GM12878 (cell line): ENCODE results near the gene BCAN. TPM values are rescaled to one million over a fixed set of nuclear protein-coding genes. Genes with fewer than 3 reads are reported as not detected.
A peak's percentile ranks its signal among the peaks of the same experiment; 100 is the strongest.

Experiments used
- ATAC-seq: fragments of 200-7000 bp; cut with Tn5 transposase; 3 replicates; pipeline ENCODE4 v1.9.1; 2020; ENCODE audit warnings: mild to moderate bottlenecking, moderate library complexity
- Bru-seq: library from RNA; stranded (reverse); fragments of 400-500 nt; gene quantifications from one replicate; lab custom pipeline; 2021; lab: Mats Ljungman, UMichigan
- BruChase-seq, 2 experiments: library from RNA; stranded (reverse); fragments of 400-500 nt; gene quantifications; one replicate each; lab custom pipeline; 2021; lab: Mats Ljungman, UMichigan
- BruUV-seq: library from RNA; stranded (reverse); fragments of 400-500 nt; replicated peaks from 2 replicates; lab custom pipeline; 2021; lab: Mats Ljungman, UMichigan
- CTCF ChIA-PET: fragments of 300-600 bp; sonication (Branson Sonifier 250); formaldehyde crosslinking; extraction: SDS; loops from one replicate; lab custom pipeline; 2021; ENCODE audit warnings: inconsistent platforms; lab: Yijun Ruan, JAX
- POLR2A ChIA-PET: fragments of 350-600 bp; formaldehyde crosslinking; extraction: SDS; loops from one replicate; lab custom pipeline; 2021; ENCODE audit warnings: inconsistent platforms; lab: Charles Lee
- RAD21 ChIA-PET: fragments of 300-600 bp; sonication (Branson Sonifier 250); formaldehyde crosslinking; loops from one replicate; lab custom pipeline; 2023; ENCODE audit warnings: antibody characterized with exemption; ENCODE audit not compliant: unreplicated experiment; lab: Charles Lee
- SMC1A ChIA-PET: fragments of 300-600 bp; sonication (Branson Sonifier 250); formaldehyde crosslinking; loops from one replicate; lab custom pipeline; 2023; ENCODE audit not compliant: unreplicated experiment, uncharacterized antibody; lab: Charles Lee
- DNase-seq: peaks from one replicate; pipeline ENCODE4 v3.0.0-alpha.2; 2011; ENCODE audit warnings: low read depth, low spot score
- FAIRE-seq: peaks from 3 replicates; lab custom pipeline; 2011; peaks lifted over from hg19 to GRCh38; lab: Jason Lieb, UNC
- H2AFZ ChIP-seq: 2 replicates; pipeline ENCODE4 v1.6.0; 2011; ENCODE audit warnings: low read depth, low read length, control low read depth; ENCODE audit not compliant: control insufficient read depth
- H3K27ac ChIP-seq: 2 replicates; pipeline ENCODE4 v1.5.1; 2011; ENCODE audit warnings: control low read depth; ENCODE audit not compliant: control insufficient read depth, insufficient read depth
- H3K27me3 ChIP-seq, 2 experiments: replicated peaks in 1 of 2; 2 replicates each; pipeline versions ENCODE4 v1.6.0 to v1.6.1; 2011; ENCODE audit warnings: low read length in 1 of 2; ENCODE audit not compliant: control insufficient read depth in 2 of 2, insufficient read depth in 2 of 2
- H3K36me3 ChIP-seq, 2 experiments: 2 replicates each; pipeline ENCODE4 v1.5.1; 2011; ENCODE audit warnings: low read length in 1 of 2; ENCODE audit not compliant: control insufficient read depth in 2 of 2, insufficient read depth in 2 of 2
- H3K4me1 ChIP-seq: 2 replicates; pipeline ENCODE4 v1.6.1; 2011; ENCODE audit warnings: mild to moderate bottlenecking, low read length, moderate library complexity, mixed read lengths; ENCODE audit not compliant: control insufficient read depth, insufficient read depth
- H3K4me2 ChIP-seq: 2 replicates; pipeline ENCODE4 v1.6.0; 2011; ENCODE audit warnings: control low read depth; ENCODE audit not compliant: control insufficient read depth, insufficient read depth
- H3K4me3 ChIP-seq: fragments of 200-600 bp; sonication (generic); 2 replicates; pipeline ENCODE4 v1.5.1; 2016
- H3K79me2 ChIP-seq: 2 replicates; pipeline ENCODE4 v1.6.0; 2011; ENCODE audit warnings: low read length; ENCODE audit not compliant: control insufficient read depth, insufficient read depth
- H3K9ac ChIP-seq: 2 replicates; pipeline ENCODE4 v1.8.0; 2011; ENCODE audit warnings: low read length, control low read depth, mixed read lengths; ENCODE audit not compliant: control insufficient read depth, insufficient read depth
- H3K9me3 ChIP-seq: replicated peaks from 3 replicates; pipeline ENCODE4 v1.5.1; 2011; ENCODE audit warnings: mild to moderate bottlenecking, low read length; ENCODE audit not compliant: control insufficient read depth, insufficient read depth
- H4K20me1 ChIP-seq: 2 replicates; pipeline ENCODE4 v1.6.0; 2011; ENCODE audit not compliant: control insufficient read depth, insufficient read depth
- BHLHE40 ChIP-seq, 2 experiments: fragments of 450-650 bp in 1 of 2; IDR thresholded peaks; 2 replicates each; pipeline ENCODE4 v1.6.1; 2011 to 2017; ENCODE audit warnings: low read depth in 2 of 2, borderline replicate concordance in 1 of 2, improper control_type of control experiment in 1 of 2, low read length in 1 of 2, mild to moderate bottlenecking in 1 of 2
- EGR1 ChIP-seq, 2 experiments: IDR thresholded peaks; 1 replicate in 1 of 2; 2 replicates in 1 of 2; pipeline ENCODE4 v1.6.1; 2011 to 2012; ENCODE audit warnings: low read depth in 2 of 2, low read length in 2 of 2, borderline replicate concordance in 1 of 2, mild to moderate bottlenecking in 1 of 2, moderate library complexity in 1 of 2
- NFYA ChIP-seq: IDR thresholded peaks from 2 replicates; pipeline ENCODE4 v1.6.1; 2011; ENCODE audit warnings: low read depth, mild to moderate bottlenecking, low read length, improper control_type of control experiment, borderline replicate concordance
- WGBS: methylation state at CpG from one replicate; pipeline ENCODE4 v1.1.6; 2016; ENCODE audit warnings: low lambda C conversion rate; ENCODE audit not compliant: insufficient replicate concordance, insufficient coverage; ENCODE audit errors: missing lambda C conversion rate; 5-methylcytosine and 5-hydroxymethylcytosine counted together
- in situ Hi-C: fragments of 300-500 bp; cut with MboI; formaldehyde crosslinking; loops from 9 replicates; pipeline ENCODE4 v1.14.3; 2018; ENCODE audit warnings: mixed read lengths
- intact Hi-C: fragments of 100-400 bp; cut with micrococcal nuclease; formaldehyde crosslinking; loops from one replicate; pipeline ENCODE4 v1.14.2; 2022; ENCODE audit not compliant: unreplicated experiment
- long read RNA-seq, 2 experiments: library from polyadenylated mRNA; unstranded; transcript quantifications; one replicate each; pipeline ENCODE4 v2.0.0, GENCODE V29; 2019 to 2020
- polyA minus RNA-seq, 3 experiments: library from RNA; depleted of rRNA, polyadenylated mRNA; stranded (reverse); fragments of >200 nt; gene quantifications; 2 replicates each; pipeline ENCODE4 v1.2.3, GENCODE V29; 2011
- polyA plus RNA-seq, 11 experiments: library from polyadenylated mRNA; depleted of rRNA in 4 of 11; unstranded in 6 of 11; stranded (reverse) in 5 of 11; fragments of >200 nt; fragmentation: Nextera tagmentation in 4 of 11; fragmentation: Illumina TruSeq in 1 of 11; extraction: Ambion mirVana in 4 of 11; extraction: Trizol in 1 of 11; gene quantifications; 1 replicate in 1 of 11; 2 replicates in 10 of 11; pipeline versions ENCODE4 v1.2.1 to v1.2.3, GENCODE V29; 2011 to 2016; ENCODE audit warnings: inconsistent platforms in 2 of 11, missing spikeins in 2 of 11, low read depth in 1 of 11
- total RNA-seq, 4 experiments: library from RNA; depleted of rRNA in 3 of 4; stranded (reverse); fragments of >200 nt in 3 of 4; fragmentation: Illumina TruSeq in 1 of 4; extraction: Trizol in 1 of 4; gene quantifications; 2 replicates each; pipeline versions ENCODE4 v1.2.1 to v1.2.3, GENCODE V29; 2013 to 2021

The BCAN gene
- total RNA-seq (2013; cell fraction: nucleolus; rRNA removed), result 0.40 and 0.44 TPM in 2 replicates
- total RNA-seq (2014; rRNA removed), result 0.11 and 0.40 TPM in 2 replicates
- 0.09 TPM in 1 of 2 replicates, not detected in the other for total RNA-seq (2014; rRNA removed; fragmentation: Illumina TruSeq; extraction: Trizol)
- total RNA-seq (2021), result 0.18 and 0.24 TPM in 2 replicates
- polyA plus RNA-seq (2011; ENCODE audit: low read depth), result 0.16 TPM
- polyA plus RNA-seq (2011; rRNA removed), result 0.04 and 0.10 TPM in 2 replicates
- polyA plus RNA-seq (2011; cell fraction: cytosol; rRNA removed), result 0.22 and 0.27 TPM in 2 replicates
- 0.31 and 0.47 TPM in 2 replicates for polyA plus RNA-seq (2011; cell fraction: nucleus; rRNA removed)
- polyA plus RNA-seq (2012), result 0.26 and 0.31 TPM in 2 replicates
- polyA plus RNA-seq (2014; fragmentation: Illumina TruSeq; extraction: Trizol), result 0.12 and 0.17 TPM in 2 replicates
- polyA plus RNA-seq (2014; fragmentation: Nextera tagmentation; extraction: Ambion mirVana), result under 1 TPM; 0.05 to 0.06 TPM
- 0.23 and 0.25 TPM in 2 replicates for polyA plus RNA-seq (2014; rRNA removed)
- 1 to 10 TPM in 1 of 2 experiments, under 1 TPM in 1; 0.75 to 1.3 TPM for polyA plus RNA-seq (2016; fragmentation: Nextera tagmentation; extraction: Ambion mirVana)
- 0.15 TPM in 1 of 2 replicates, not detected in the other for polyA minus RNA-seq (2011; rRNA and poly(A)+ RNA removed)
- polyA minus RNA-seq (2011; cell fraction: cytosol; rRNA and poly(A)+ RNA removed), result not detected in 2 replicates
- not detected in 2 replicates for polyA minus RNA-seq (2011; cell fraction: nucleus; rRNA and poly(A)+ RNA removed)
- percentile 13 among the genes with signal in this experiment for Bru-seq, nascent RNA
- BruChase-seq, experiment 1, labeled RNA remaining after a 6-hour chase, result percentile 15 among the genes with signal in this experiment
- BruChase-seq, experiment 2, labeled RNA remaining after a 2-hour chase, result percentile 14 among the genes with signal in this experiment
- long read RNA-seq, experiment 1, result 0 reads
- long read RNA-seq, experiment 2, partial matches to known transcripts, result 0 of 1 reads
- long read RNA-seq, experiment 2, other reads (novel, unspliced or antisense), result 1 of 1 reads

DNA sequence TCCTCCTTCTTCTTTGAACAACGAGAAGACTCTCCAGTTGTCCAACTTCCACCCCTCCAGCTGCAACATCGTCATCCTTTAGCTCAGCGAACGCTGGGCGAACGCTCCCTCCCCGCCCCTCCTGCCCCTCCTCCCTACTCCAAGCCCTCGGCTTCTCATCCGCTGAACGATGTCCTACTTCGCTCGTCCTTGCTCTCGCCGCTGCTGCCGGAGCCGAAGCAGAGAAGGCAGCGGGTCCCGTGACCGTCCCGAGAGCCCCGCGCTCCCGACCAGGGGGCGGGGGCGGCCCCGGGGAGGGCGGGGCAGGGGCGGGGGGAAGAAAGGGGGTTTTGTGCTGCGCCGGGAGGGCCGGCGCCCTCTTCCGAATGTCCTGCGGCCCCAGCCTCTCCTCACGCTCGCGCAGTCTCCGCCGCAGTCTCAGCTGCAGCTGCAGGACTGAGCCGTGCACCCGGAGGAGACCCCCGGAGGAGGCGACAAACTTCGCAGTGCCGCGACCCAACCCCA lies at the start of gene BCAN:
Gene BCAN (plus strand): TSS at position 357 of the 504 bp plus-strand sequence. CDS start 3,938 bp downstream, outside the sequence.
- POLR2A ChIA-PET, result no interaction called here
- WGBS, result 30% methylated on average over 34 of the region's 46 CpGs
- SMC1A ChIA-PET, result no interaction called here
- peak; percentile 37 for ATAC-seq
- DNase-seq, result no peak
- no peak within 1 kb of the TSS for H3K9ac ChIP-seq
- RAD21 ChIA-PET, result no interaction called here
- H3K4me3 ChIP-seq, result no peak within 1 kb of the TSS
- H3K4me2 ChIP-seq, result no peak within 1 kb of the TSS
- in situ Hi-C loops (no loop called here), intact Hi-C loops (no loop called here)
- H3K27ac ChIP-seq, result no peak within 1 kb of the TSS
- H3K9me3 ChIP-seq, result no peaks in the 10 kb centered on the region
- no peaks in the 10 kb centered on the region for H4K20me1 ChIP-seq
- CTCF ChIA-PET, result interaction anchor here (1.2 to 4.2 kb wide), 3 partner anchors 15 to 19 kb away, joined by 5 to 26 read pairs (median 15); no protein-coding TSS in a partner anchor
- BruUV-seq, result no TSS peak
- H3K27me3 ChIP-seq, result peaks cover 0 to 2% of the 10 kb centered on the region in 2 experiments
- TF ChIP-seq BHLHE40 (IDR thresholded peaks at IDR 0.05; ENCODE audit: borderline replicate concordance in 1 of 2, low read depth in 2 of 2, low read length in 1 of 2) (peak in 1 of 2 experiments; percentile 42; a peak in 1 of 4 replicates), NFYA (no peak), EGR1 (IDR thresholded peaks at IDR 0.05; ENCODE audit: borderline replicate concordance in 1 of 2, low read depth in 2 of 2, low read length in 2 of 2) (0 out of 3 replicates have a peak, but pooled peaks of 1 of the 2 experiments have one; percentile 26)
- H3K79me2 ChIP-seq, result no peaks in the 10 kb centered on the region
- no peak within 1 kb of the TSS for H2AFZ ChIP-seq
- H3K36me3 ChIP-seq, result no peaks in the 10 kb centered on the region
- H3K4me1 ChIP-seq, result peaks cover 8% of the 10 kb centered on the region
- no peak for FAIRE-seq
